ENCODE data around the gene MPHOSPH9.

MPHOSPH9 gene

DNA sequence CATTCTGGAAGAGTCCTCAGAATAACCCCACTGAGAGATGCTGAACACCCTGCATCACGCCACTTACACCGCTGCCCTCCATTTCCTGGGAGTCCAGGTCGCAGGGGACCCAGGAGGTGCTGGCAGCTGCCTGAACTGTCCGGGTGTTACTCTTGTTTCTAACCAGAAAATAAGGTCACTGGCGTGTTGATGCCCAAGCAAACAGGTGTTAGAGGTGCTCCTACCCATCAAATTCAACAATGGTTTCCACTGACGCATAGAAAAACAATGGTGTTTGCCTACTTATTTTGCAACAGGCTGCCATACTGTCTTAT is 105.8 kb downstream of the MPHOSPH9 start:
- DNase-seq (ENCODE audit: low spot score), result no peak

DNA sequence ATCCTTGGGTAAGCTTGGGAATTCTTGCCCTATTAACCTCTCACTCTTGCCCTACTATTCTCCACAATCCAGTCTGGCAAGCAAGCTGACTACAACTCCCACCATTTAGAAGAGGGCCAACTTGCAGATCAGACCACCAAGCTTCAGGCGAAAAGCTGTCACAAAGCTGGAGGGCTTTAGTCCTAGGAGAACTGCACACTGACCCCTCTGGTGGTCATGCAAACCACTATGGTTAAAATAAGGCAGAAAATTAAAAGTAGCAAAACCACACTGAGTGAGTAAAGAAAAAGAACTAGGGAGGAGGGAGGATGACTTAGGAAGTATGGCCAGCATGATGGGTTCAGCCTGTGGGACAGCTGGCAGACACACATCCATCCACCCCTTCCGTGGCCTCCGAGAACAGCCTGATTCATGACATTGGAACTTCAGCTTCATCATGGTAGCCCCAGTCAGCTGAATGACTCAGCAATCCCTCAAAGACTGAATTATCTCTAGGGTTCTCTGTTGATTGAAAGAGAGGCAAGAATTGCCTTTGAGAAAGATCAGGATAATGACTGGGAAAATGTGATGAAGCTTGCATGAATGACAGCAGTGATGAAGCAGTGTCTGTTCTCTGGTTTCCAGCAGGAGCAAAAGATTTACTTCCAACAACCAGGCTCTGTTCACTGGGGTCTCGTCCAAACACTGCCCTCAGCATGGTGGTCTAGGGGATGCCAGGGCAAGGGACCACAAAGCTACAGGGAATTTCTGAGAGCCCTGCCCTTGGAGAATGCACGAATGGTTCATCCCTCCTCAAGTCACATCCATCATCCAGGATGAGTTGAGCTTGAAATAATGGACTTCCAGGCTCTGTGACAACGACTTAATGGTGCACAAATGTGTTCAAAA is 106.4 kb downstream of the MPHOSPH9 start:
- no peak for DNase-seq (ENCODE audit: low spot score)

DNA sequence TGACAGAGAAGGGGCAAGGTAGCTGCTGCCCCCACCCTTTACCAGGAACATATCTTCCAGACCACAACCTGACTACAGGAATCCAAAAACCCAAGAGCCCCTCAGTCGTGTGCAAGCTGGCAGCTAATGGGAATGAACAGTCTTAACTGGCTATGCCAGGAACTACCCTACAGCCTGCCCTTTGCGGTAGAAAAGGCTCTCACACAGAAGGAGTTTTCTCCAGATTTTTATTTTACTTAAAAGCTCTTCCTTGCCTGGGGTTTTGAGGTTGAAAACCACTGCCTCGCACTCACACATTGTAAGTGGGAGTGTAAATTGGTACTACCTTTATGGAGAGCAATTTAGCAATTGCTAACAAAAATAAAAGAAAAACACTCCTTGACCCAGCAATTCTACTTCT is 110.3 kb downstream of the MPHOSPH9 start:
- DNase-seq (ENCODE audit: low spot score), result no peak

GRCh38 chr12:123121670-123122069 is 111.3 kb downstream of the MPHOSPH9 start:
- no peak for DNase-seq (ENCODE audit: low spot score)

- DNase-seq (ENCODE audit: low spot score), result no peak
Observed at GRCh38 chr12:123120452-123121166, 112.3 kb downstream of the MPHOSPH9 start.

- no peak for DNase-seq (ENCODE audit: low spot score)
Observed at GRCh38 chr12:123119808-123120207, 113.1 kb downstream of the MPHOSPH9 start.

DNA sequence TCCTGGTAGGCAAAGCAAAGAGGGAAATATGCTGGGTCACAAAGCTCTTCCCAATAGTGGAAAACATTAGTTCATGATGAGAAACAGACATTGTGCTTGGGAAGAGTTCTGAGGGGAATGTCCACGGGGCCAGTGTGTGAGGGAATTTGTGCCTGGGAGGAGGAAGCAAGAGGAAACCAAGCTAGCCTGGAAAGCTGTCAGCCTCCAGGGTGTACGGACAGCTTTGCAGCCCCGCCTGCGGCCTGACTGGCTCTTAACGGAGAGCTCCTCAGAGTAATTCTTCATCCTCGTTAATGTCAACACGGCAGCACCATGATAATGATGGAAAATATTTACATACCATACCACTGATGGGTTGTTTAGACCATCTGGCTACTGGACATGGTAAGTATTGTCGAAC is 114.4 kb downstream of the MPHOSPH9 start:
- no peak for DNase-seq (ENCODE audit: low spot score)

DNA sequence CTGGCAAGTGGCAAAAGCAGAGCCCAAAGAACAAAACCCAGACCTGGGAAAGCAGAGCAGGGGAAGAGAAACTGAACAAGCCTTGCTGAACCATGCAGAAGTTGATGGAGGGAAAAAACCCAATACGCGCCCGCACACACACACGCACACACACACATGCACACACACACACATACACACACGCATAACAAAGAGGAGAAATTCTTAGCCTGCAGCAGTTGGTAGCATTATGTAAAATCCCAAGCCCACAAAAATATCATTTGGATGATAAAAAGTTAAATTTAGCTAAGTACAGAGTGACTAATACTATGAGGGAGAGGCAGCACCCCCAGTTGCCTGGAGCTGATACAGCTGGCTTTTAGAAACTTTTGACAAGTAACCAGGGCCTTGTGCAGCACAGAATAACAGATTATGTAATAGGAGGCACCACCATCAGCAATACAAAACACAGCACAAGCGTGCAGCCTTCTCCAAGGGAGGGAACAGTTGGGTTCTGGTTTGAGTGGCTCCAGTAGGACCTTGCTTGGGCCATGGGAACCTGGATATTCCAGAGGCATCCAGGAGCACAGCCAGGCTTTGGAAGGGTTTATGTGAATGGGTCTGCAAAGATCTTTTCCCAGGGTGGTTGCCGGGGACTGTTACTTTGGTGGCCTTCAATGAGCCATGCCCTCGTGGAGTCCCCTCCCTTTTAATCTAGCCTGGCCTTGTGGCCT is 117.4 kb downstream of the MPHOSPH9 start:
- DNase-seq (ENCODE audit: low spot score), result no peak

DNA sequence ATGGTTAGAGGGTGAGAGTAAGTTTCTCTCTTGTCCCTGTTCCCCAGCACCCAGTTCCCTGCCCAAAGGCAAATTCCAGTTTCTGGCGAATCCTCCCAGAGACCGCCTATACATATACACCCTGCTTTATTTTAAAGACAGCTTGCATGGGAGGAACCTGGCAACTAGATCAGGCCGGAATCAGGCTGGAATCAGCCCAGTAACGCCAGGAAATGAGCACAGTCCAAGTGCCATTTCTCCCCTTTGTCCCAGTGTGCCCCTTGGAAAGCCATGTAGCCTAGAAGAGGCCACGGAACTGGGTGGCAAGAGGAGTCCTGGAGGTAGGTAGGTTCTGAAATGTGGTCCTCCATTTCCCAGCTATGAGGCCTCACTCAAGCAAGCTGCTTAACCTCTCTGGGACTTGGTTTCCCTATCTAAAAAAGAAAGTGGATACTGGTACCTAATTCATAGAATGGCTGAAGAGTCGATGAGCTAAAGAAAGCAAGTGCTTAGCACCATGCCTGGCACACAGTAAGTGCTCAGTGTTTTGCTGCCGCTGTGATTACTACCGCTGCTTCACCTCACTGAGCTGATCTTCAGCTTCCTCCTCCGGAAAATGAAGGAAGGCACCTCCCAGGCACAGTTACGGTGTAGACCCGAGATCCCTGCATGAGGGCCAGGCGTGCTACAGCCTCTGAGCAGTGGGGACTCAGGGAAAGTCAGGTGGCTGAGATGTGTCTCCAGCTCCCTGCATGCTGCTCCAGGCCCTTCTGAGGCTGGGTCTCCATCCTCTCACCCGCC is 118.4 kb downstream of the MPHOSPH9 start:
- no peak for DNase-seq (ENCODE audit: low spot score)

GRCh38 chr12:123113026-123113425 is 119.9 kb downstream of the MPHOSPH9 start:
- no peak for DNase-seq (ENCODE audit: low spot score)

DNA sequence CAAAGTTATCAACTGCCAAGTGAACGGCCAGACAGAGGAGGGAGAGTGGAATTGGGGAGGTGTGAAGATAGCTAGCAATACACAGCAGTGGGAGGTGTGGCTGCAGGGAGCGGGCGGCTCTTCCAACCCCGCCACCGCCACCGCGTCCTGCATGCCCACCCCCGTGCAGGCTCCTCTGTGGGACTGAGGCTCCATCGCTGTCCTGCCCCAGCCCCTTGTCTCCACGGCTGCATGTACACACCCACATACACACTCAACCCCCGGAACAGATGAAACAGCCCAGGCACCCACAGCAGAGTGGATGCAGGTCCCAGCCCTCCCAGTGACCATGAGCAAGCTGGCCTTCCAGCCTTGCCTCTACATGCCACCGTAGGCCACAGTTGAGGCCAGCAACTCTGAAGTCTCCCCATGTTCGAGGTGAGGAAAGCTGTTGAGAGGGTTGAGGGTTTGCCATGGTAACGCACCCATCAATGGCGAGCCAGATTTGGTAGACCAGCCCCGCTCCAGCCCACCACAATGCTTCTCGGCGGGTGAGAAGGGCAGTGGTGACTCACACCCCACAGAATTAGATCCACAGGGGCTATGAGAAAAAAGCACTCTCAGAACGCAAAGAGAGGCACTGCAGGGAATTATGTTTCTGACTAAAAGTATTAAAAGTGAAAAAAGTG is 121.3 kb downstream of the MPHOSPH9 start:
- no peak for DNase-seq (ENCODE audit: low spot score)

GRCh38 chr12:123109319-123109772 is 123.6 kb downstream of the MPHOSPH9 start:
- no peak for DNase-seq (ENCODE audit: low spot score)

GRCh38 chr12:123108682-123109066 is 124.3 kb downstream of the MPHOSPH9 start:
- no peak for DNase-seq (ENCODE audit: low spot score)

DNA sequence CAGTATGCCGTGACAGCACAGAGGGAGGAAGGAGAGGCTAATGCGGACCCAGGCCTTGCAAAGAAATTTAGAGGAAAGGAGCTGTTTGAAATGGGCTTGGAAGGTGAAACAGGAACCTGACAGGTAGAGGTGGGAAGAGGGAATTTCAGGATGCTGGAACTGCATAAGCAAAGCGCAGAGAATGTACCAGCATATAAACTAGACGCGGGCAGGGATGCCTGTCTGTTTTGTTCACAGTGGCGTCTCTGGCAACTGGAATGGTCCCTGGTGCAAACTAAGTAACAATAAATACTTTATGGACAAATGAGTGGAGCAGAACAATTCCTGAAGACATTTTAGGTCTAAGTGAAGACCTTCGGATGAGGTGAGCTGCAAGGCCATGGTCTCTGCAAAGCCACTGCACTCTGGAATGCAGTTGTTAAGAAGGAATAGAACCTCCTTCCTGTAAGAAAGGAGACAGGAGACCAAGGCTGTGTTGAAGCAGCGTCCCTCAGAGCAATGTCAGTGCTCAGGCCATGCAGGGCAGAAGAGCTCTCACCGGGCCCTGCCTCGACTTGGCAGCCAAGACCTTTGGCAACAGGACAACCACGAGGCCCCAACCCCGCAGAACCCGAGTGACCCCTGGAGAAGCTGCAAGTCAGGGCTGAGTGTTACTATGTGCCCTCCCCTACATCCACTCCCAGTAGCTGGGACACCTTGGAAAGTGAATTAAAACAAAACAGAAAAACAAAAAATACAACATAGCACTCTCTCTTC is 124.8 kb downstream of the MPHOSPH9 start:
- no peak for DNase-seq (ENCODE audit: low spot score)

DNA sequence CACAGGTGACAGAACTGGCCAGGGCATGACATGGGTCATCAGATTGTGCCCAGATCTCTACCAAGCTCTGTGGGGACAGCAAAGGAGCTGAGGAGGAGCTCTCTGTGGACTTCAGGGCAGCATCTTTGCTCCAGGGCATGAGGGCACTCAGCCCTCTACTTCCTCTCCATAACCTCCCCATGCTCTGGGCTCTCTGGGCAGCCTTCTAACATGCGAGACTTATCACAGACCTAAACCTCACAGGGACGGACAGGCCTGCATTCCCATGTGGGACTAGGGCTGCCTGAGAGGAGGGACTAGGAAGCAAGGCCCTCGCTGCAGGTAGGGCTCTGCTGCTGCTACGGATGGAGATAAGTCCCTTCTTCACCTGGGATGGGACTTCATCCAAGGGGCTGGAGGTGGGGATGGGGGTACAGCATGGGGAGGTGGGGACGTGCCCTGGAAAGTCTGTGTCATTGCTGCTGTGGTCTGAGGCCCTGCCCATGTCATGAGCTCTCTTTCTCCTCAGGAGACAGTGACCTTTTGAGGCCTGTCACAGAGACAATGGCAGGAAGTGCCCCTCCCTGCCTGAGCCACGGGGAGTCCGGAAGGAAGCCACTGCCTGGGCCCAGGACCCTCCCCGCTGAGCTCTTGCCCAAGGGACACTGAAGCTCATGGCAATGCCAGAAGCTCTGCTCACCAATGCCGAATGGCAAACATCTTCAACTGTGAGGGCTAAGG is 126.1 kb downstream of the MPHOSPH9 start:
- DNase-seq (ENCODE audit: low spot score), result no peak

GRCh38 chr12:123105211-123105826 is 127.6 kb downstream of the MPHOSPH9 start:
- DNase-seq (ENCODE audit: low spot score), result no peak

GRCh38 chr12:123104809-123105208 is 128.1 kb downstream of the MPHOSPH9 start:
- DNase-seq (ENCODE audit: low spot score), result no peak

Measured in left forelimb (tissue), 1 donor.